B cell (primary cell): ENCODE measurements around the gene NIPA2. TPM values are rescaled to one million over a fixed set of nuclear protein-coding genes. Genes with fewer than 3 reads are reported as not detected.
A peak's percentile ranks its signal among the peaks of the same experiment; 100 is the strongest.

Experiments used
- ATAC-seq: fragments of 200-7000 bp; cut with Tn5 transposase; one replicate; pipeline ENCODE4 v1.10.0; 2021; ENCODE audit warnings: low read depth, mild to moderate bottlenecking, moderate number of reproducible peaks, moderate library complexity
- CTCF ChIA-PET: fragments of 350-600 bp; sonication (Branson Sonifier 250); formaldehyde crosslinking; loops from one replicate; lab custom pipeline; 2021; ENCODE audit warnings: antibody characterized with exemption, inconsistent platforms; lab: Charles Lee
- POLR2A ChIA-PET: fragments of 350-600 bp; sonication (Branson Sonifier 250); formaldehyde crosslinking; loops from one replicate; lab custom pipeline; 2021; ENCODE audit warnings: antibody characterized with exemption; lab: Charles Lee
- DNase-seq: peaks from one replicate; pipeline ENCODE4 v3.0.0; 2013
- H2AFZ ChIP-seq: 2 replicates; pipeline ENCODE4 v1.6.1; 2012; ENCODE audit warnings: mild to moderate bottlenecking, low read depth, low read length; ENCODE audit not compliant: insufficient read depth, poor library complexity, severe bottlenecking
- H3K27ac ChIP-seq, 2 donors: 1 replicate in 1 of 2; 2 replicates in 1 of 2; pipeline ENCODE4 v1.5.1; 2012 to 2013; ENCODE audit warnings: low read length in 2 of 2, mild to moderate bottlenecking in 2 of 2, moderate library complexity in 1 of 2
- H3K27me3 ChIP-seq, 4 experiments: fragments of 200-600 bp in 1 of 4; sonication (generic) in 1 of 4; replicated peaks in 1 of 4; 1 replicate in 2 of 4; 2 replicates in 2 of 4; pipeline versions ENCODE4 v1.6.1 to v1.7.0; 2013 to 2016; ENCODE audit warnings: low read length in 3 of 4, mild to moderate bottlenecking in 2 of 4, mixed read lengths in 1 of 4, moderate library complexity in 1 of 4; ENCODE audit not compliant: insufficient read depth in 4 of 4, control insufficient read depth in 3 of 4; ENCODE audit errors: control extremely low read depth in 1 of 4
- H3K36me3 ChIP-seq, 2 experiments: replicated peaks in 1 of 2; 1 replicate in 1 of 2; 2 replicates in 1 of 2; pipeline versions ENCODE4 v1.6.1 to v1.7.1; 2013; ENCODE audit warnings: low read length in 1 of 2; ENCODE audit not compliant: insufficient read depth in 2 of 2, control insufficient read depth in 1 of 2; ENCODE audit errors: control extremely low read depth in 1 of 2, extremely low read depth in 1 of 2
- H3K4me1 ChIP-seq, 2 donors: fragments of 200-600 bp in 1 of 2; sonication (generic) in 1 of 2; 1 replicate in 1 of 2; 2 replicates in 1 of 2; pipeline versions ENCODE4 v1.5.1 to v1.6.1; 2013 to 2017; ENCODE audit warnings: low read length in 2 of 2; ENCODE audit not compliant: control insufficient read depth in 2 of 2, insufficient read depth in 2 of 2
- H3K4me2 ChIP-seq: replicated peaks from 2 replicates; pipeline ENCODE3; 2012; ENCODE audit warnings: mild to moderate bottlenecking, low read depth, low read length; ENCODE audit not compliant: poor library complexity, severe bottlenecking
- H3K4me3 ChIP-seq, 5 experiments: fragments of 200-600 bp in 1 of 5; sonication (generic) in 1 of 5; 1 replicate in 3 of 5; 2 replicates in 2 of 5; pipeline versions ENCODE4 v1.5.1 to v1.7.0; 2011 to 2016; ENCODE audit warnings: low read length in 4 of 5, mild to moderate bottlenecking in 4 of 5, low read depth in 2 of 5, control low read depth in 1 of 5, moderate library complexity in 1 of 5; ENCODE audit not compliant: insufficient read depth in 1 of 5; ENCODE audit errors: control extremely low read depth in 1 of 5, extremely low read depth in 1 of 5
- H3K79me2 ChIP-seq: fragments of 200-600 bp; sonication (generic); one replicate; pipeline ENCODE4 v1.6.0; 2016; ENCODE audit warnings: low read length; ENCODE audit not compliant: control insufficient read depth, insufficient read depth
- H3K9ac ChIP-seq: fragments of 200-600 bp; sonication (generic); 2 replicates; pipeline ENCODE4 v1.6.1; 2017; ENCODE audit warnings: mild to moderate bottlenecking, low read length, moderate library complexity
- H3K9me3 ChIP-seq, 3 donors: one replicate each; pipeline versions ENCODE4 v1.6.1 to v1.7.1; 2013; ENCODE audit warnings: low read length in 2 of 3; ENCODE audit not compliant: control insufficient read depth in 2 of 3, insufficient read depth in 1 of 3; ENCODE audit errors: control extremely low read depth in 1 of 3
- H4K20me1 ChIP-seq: 2 replicates; pipeline ENCODE4 v1.6.0; 2012; ENCODE audit warnings: mild to moderate bottlenecking, low read length; ENCODE audit not compliant: insufficient read depth, control insufficient read depth, poor library complexity, severe bottlenecking
- H3K27ac Mint-ChIP-seq: one replicate; pipeline ENCODE4 v1.8.0; 2021; ENCODE audit warnings: mixed read lengths
- H3K27me3 Mint-ChIP-seq: one replicate; pipeline ENCODE4 v1.8.0; 2021; ENCODE audit warnings: mixed read lengths
- H3K4me1 Mint-ChIP-seq: one replicate; pipeline ENCODE4 v1.8.0; 2021; ENCODE audit warnings: mixed read lengths
- H3K4me3 Mint-ChIP-seq: one replicate; pipeline ENCODE4 v1.8.0; 2021; ENCODE audit warnings: mixed read lengths
- H3K9me3 Mint-ChIP-seq: one replicate; pipeline ENCODE4 v1.8.0; 2022; ENCODE audit warnings: mixed read lengths; ENCODE audit not compliant: insufficient read depth
- EZH2 ChIP-seq: IDR thresholded peaks from 2 replicates; pipeline ENCODE4 v1.6.1; 2012; ENCODE audit warnings: borderline replicate concordance, low read depth, mild to moderate bottlenecking, moderate library complexity, low read length; ENCODE audit not compliant: insufficient read depth, poor library complexity, severe bottlenecking
- WGBS: methylation state at CpG from one replicate; pipeline ENCODE4 v1.1.5; 2013; ENCODE audit warnings: missing lambda C conversion rate; ENCODE audit not compliant: insufficient coverage; 5-methylcytosine and 5-hydroxymethylcytosine counted together
- intact Hi-C: fragments of 100-400 bp; cut with micrococcal nuclease; formaldehyde crosslinking; loops from one replicate; pipeline ENCODE4 v1.10.0; 2022
- polyA plus RNA-seq: library from polyadenylated mRNA; depleted of rRNA; stranded (reverse); fragments of >200 nt; gene quantifications from 2 replicates; pipeline ENCODE4 v1.2.3, GENCODE V29; 2012
- total RNA-seq, 2 donors: library from RNA; stranded (reverse); fragments of 120-200 nt in 1 of 2; gene quantifications; 1 replicate in 1 of 2; 2 replicates in 1 of 2; pipeline versions ENCODE4 v1.2.3 to v1.2.4, GENCODE V29; 2013 to 2022
- TF ChIP-seq, protein P1 (sequence below): fragments of 200-600 bp; IDR thresholded peaks from one replicate; pipeline ENCODE4 v1.8.0; 2022; ENCODE audit warnings: antibody characterized with exemption, mild to moderate bottlenecking

Gene NIPA2
- total and polyA plus RNA-seq, 2 donors (not counting 1 experiment from before 2014, with no cell fraction given) = 47.1 to 65.3 TPM

DNA sequence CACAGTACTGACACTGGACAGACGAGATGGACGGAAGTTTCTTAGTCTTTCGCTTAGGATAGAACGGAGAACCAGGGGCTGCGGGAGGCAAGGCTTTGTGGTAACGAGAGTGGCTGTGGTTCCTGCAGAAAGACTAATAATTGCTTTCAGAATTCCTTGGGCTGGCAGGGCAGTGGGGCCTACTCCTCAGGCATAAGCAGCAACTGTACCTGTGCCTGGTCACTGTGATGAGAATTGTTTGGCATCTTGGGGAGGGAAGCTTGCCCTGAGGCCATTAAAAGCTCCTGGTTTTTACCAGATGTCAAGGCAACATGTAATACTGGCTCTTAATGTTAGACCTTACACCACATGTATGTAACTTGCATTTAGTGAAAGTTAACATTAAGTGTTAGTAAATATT is 7.6 kb downstream of the NIPA2 start:
- peaks cover 94% of the 10 kb centered on the region for H4K20me1 ChIP-seq
- POLR2A ChIA-PET = no interaction called here
- H3K9ac ChIP-seq = no peak overlapping the region
- Mint-ChIP-seq H3K27ac (peak overlapping the region; percentile 47), H3K4me3 (no peak overlapping the region), H3K4me1 (peaks cover 62% of the 10 kb centered on the region), H3K9me3 (no peaks in the 10 kb centered on the region), H3K27me3 (no peaks in the 10 kb centered on the region)
- no peak for ATAC-seq
- H3K36me3 ChIP-seq = peaks cover 6 to 57% of the 10 kb centered on the region in 2 experiments
- intact Hi-C loops = no loop called here
- TF ChIP-seq, protein P1, sequence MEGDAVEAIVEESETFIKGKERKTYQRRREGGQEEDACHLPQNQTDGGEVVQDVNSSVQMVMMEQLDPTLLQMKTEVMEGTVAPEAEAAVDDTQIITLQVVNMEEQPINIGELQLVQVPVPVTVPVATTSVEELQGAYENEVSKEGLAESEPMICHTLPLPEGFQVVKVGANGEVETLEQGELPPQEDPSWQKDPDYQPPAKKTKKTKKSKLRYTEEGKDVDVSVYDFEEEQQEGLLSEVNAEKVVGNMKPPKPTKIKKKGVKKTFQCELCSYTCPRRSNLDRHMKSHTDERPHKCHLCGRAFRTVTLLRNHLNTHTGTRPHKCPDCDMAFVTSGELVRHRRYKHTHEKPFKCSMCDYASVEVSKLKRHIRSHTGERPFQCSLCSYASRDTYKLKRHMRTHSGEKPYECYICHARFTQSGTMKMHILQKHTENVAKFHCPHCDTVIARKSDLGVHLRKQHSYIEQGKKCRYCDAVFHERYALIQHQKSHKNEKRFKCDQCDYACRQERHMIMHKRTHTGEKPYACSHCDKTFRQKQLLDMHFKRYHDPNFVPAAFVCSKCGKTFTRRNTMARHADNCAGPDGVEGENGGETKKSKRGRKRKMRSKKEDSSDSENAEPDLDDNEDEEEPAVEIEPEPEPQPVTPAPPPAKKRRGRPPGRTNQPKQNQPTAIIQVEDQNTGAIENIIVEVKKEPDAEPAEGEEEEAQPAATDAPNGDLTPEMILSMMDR = no peak
- no peak for TF ChIP-seq EZH2
- no peak overlapping the region for H3K4me3 ChIP-seq
- CTCF ChIA-PET = no interaction called here
- 98% methylated on average over 5 of the region's 6 CpGs for WGBS
- H3K4me2 ChIP-seq = no peak overlapping the region
- H3K27me3 ChIP-seq = no peaks in the 10 kb centered on the region
- H3K79me2 ChIP-seq = peaks cover 100% of the 10 kb centered on the region
- H2AFZ ChIP-seq = no peak overlapping the region
- H3K27ac ChIP-seq = peak overlapping the region in 1 of 2 donors; percentile 64
- DNase-seq = no peak
- no peaks in the 10 kb centered on the region for H3K9me3 ChIP-seq
- peaks cover 32 to 44% of the 10 kb centered on the region in 2 donors for H3K4me1 ChIP-seq

DNA sequence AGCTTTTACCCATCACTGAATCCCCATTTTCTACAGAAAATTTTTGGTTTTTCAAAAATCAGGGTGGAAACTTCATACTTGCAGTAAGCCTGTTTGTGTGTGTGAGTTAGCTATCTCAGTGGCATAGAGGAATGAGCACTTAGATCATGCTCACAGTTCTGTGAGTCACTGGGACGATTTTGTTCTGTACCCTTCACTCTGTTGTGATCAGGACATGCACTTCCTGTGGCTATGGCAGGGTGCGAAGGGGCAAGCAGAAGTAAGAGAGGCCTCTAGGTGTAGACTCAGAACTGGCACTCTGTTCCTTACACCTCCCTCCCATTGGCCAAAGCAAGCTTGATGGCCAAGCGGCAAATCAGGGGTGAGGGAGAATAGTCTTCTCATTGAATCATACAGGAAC is 11.6 kb downstream of the NIPA2 start:
- H4K20me1 ChIP-seq = peaks cover 80% of the 10 kb centered on the region
- intact Hi-C loops = no loop called here
- H3K4me2 ChIP-seq = no peak overlapping the region
- Mint-ChIP-seq H3K27me3 (no peaks in the 10 kb centered on the region), H3K9me3 (no peaks in the 10 kb centered on the region), H3K27ac (peak overlapping the region; percentile 63), H3K4me1 (peaks cover 43% of the 10 kb centered on the region), H3K4me3 (no peak overlapping the region)
- peaks cover 8 to 68% of the 10 kb centered on the region in 2 experiments for H3K36me3 ChIP-seq
- ATAC-seq (no peak), DNase-seq (no peak)
- H2AFZ ChIP-seq = no peak overlapping the region
- no peaks in the 10 kb centered on the region for H3K27me3 ChIP-seq
- no peak overlapping the region for H3K9ac ChIP-seq
- POLR2A ChIA-PET = no interaction called here
- H3K9me3 ChIP-seq = no peaks in the 10 kb centered on the region
- peaks cover 13 to 17% of the 10 kb centered on the region in 2 donors for H3K4me1 ChIP-seq
- TF ChIP-seq, protein P1 = no peak
- TF ChIP-seq EZH2 = no peak
- 88% methylated on average over 1 of the region's 3 CpGs for WGBS
- CTCF ChIA-PET = no interaction called here
- no peak overlapping the region for H3K4me3 ChIP-seq
- peaks cover 96% of the 10 kb centered on the region for H3K79me2 ChIP-seq
- no peak overlapping the region for H3K27ac ChIP-seq
